ENCODE results near the gene TFG. TPM values are rescaled to one million over a fixed set of nuclear protein-coding genes. Genes with fewer than 3 reads are reported as not detected.
"Not testable (repeated sequence)": the region's sequence is repeated elsewhere in the genome, so short reads cannot be mapped to it uniquely, and the experiment has no call there.

Gene TFG
- total RNA-seq = 10 to 100 TPM; 57.8 to 61.3 TPM

DNA sequence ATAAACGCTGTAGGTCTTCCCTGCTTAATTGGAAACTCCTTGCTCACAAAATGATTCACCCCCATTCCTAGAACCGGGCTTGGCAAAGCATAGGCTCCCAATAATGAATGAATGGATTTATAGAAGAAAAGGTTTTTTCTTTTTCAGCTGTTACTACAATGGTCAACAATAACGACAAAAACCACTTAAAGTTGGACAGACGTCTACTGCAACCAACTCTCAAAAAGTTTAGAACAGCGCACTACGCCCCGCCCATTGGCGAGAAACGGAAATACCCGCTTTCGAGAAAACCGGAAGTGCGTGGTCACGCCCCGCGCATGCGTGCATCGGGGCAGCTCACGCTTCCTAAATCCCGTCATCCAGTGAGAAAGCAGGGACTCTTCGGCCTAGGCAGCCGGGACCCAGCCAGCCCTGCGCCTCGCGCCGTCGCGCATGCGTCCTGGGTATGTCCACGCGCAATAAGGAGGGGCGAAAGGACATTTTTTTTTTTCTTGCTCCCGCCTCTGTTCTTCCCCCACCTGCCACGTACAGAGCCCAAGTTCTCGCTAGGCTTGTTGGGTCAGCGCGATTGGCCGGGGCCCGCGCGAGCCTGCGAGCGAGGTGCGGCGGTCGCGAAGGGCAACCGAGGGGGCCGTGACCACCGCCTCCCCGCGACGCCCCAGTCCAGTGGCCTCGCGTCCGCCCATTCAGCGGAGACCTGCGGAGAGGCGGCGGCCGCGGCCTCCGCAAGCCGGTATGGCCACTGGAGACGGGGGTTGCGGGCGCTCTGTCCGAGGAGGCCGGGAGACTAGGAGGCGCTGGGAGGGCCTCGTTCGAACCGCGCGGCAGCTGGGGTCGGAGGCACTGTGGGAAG is at the start of gene TFG:
TSS of gene TFG (plus strand) at position 506 of the 853 bp plus-strand sequence. CDS start 4,192 bp downstream, outside the sequence.
- Mint-ChIP-seq H3K27me3 (peaks cover 7% of the 10 kb centered on the region), H3K36me3 (peaks cover 29% of the 10 kb centered on the region), H3K4me3 (peak within 1 kb of the TSS; percentile 85), H3K27ac (peak within 1 kb of the TSS; percentile 95), H3K9me3 (peaks cover 4% of the 10 kb centered on the region), H3K4me1 (peaks cover 38% of the 10 kb centered on the region)
- peak; percentile 97 for DNase-seq

DNA sequence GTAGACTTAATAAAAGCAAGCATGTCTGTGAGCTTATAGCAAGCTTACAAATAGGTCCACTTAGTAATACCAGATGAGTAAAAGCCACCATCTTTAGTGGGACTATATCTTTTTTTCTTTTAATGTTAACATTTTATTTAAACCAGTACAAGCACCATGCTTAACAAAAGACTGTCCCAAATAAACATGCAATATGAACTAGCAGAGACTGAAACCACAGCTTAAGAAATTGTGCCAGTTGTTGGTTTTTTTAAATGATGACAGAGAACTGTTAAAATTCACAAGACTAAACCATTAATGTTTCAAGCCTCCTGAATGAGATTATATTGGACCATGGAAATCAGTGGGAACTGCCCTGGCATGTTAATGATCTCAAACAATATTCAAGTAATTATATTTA is 48.0 kb upstream of the TFG start:
- not testable (repeated sequence) for H3K4me3 Mint-ChIP-seq, H3K27me3 Mint-ChIP-seq, H3K9me3 Mint-ChIP-seq, H3K27ac Mint-ChIP-seq, DNase-seq, H3K36me3 Mint-ChIP-seq
- H3K4me1 Mint-ChIP-seq = peaks cover 25% of the 10 kb centered on the region

DNA sequence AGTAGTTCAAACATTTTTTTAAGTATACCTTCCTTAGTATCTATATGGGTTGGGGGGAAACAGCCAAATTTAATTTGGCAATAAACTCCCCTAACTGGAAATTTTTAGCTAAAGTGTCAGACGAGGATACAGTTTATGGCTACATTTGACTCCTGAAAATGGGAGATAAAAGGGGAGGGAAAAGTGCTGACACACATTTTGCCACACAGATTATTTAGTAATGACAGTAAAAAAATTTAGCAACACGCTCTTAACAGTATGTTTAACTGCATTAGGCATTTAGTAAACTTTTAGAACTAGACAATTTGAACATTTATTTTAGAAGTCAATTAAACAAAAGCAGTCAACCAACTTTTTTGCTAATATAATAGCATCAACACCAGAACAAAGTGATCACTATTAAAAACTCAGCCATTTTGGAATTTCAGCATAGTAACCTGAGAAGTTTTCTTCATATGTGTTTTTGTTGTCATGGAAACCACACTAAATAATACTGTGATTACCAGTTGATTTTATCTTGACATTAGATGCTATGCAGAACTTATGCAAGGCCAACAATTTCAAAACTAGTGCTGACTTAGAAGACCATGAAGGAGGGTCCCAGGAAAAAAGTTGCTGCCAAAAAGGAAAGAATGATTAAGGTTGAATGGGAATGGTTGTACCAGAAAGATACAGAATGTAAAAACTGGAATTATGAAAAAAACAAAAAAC is 47.0 kb upstream of the TFG start:
- Mint-ChIP-seq H3K9me3 (no peaks in the 10 kb centered on the region), H3K27ac (no peak overlapping the region), H3K36me3 (no peaks in the 10 kb centered on the region), H3K27me3 (peaks cover 8% of the 10 kb centered on the region), H3K4me1 (peaks cover 25% of the 10 kb centered on the region), H3K4me3 (no peak overlapping the region)
- DNase-seq = no peak

DNA sequence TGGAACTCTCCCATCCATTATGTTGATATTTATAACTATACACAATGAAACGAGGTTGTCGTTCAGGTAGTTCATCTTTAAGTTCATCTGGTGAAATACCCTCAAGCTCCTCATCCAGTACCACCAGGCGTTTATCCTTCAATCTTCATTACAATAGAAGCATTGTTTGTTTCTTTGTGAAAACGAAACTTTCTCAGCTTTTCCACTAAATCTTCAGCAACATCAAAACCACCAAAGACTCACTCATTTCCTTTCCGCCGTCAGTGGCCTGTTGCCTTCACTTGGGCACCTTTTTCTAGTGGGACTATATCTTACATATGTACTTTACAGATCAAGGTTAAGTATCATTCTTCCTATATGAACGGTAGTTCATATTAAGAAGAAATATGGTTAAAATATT is 44.1 kb upstream of the TFG start:
- H3K27ac Mint-ChIP-seq = peak overlapping the region; percentile 59
- H3K9me3 Mint-ChIP-seq = peaks cover 6% of the 10 kb centered on the region
- H3K4me1 Mint-ChIP-seq = peaks cover 23% of the 10 kb centered on the region
- H3K27me3 Mint-ChIP-seq = peaks cover 8% of the 10 kb centered on the region
- no peak overlapping the region for H3K4me3 Mint-ChIP-seq
- H3K36me3 Mint-ChIP-seq = no peaks in the 10 kb centered on the region
- peak; percentile 38 for DNase-seq

DNA sequence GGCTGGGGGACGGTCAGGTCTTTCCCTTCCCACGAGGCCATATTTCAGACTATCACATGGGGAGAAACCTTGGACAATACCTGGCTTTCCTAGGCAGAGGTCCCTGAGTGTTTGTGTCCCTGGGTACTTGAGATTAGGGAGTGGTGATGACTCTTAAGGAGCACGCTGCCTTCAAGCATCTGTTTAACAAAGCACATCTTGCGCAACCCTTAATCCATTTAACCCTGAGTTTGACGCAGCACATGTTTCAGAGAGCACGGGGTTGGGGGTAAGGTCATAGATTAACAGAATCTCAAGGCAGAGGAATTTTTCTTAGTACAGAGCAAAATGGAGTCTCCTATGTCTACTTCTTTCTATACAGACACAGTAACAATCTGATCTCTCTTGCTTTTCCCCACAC is 42.6 kb upstream of the TFG start:
- H3K4me3 Mint-ChIP-seq, H3K36me3 Mint-ChIP-seq, H3K27me3 Mint-ChIP-seq, DNase-seq, H3K27ac Mint-ChIP-seq: not testable (repeated sequence)
- Mint-ChIP-seq H3K9me3 (peaks cover 16% of the 10 kb centered on the region), H3K4me1 (peaks cover 23% of the 10 kb centered on the region)

DNA sequence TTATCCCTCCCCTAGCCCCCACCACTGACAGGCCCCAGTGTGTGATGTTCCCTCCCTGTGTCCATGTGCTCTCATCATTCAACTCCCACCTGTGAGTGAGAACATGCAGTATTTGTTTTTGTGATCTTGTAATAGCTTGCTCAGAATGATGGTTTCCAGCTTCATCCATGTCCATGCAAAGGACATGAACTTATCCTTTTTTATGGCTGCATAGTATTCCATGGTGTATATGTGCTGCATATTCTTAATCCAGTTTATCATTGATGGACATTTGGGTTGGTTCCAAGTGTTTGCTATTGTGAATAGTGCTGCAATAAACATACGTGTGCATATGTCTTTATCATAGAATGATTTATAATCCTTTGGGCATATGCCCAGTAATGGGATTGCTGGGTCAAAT is 42.0 kb upstream of the TFG start:
- peaks cover 23% of the 10 kb centered on the region for H3K4me1 Mint-ChIP-seq
- not testable (repeated sequence) for DNase-seq, H3K4me3 Mint-ChIP-seq, H3K36me3 Mint-ChIP-seq, H3K27ac Mint-ChIP-seq, H3K27me3 Mint-ChIP-seq
- H3K9me3 Mint-ChIP-seq = peaks cover 16% of the 10 kb centered on the region

DNA sequence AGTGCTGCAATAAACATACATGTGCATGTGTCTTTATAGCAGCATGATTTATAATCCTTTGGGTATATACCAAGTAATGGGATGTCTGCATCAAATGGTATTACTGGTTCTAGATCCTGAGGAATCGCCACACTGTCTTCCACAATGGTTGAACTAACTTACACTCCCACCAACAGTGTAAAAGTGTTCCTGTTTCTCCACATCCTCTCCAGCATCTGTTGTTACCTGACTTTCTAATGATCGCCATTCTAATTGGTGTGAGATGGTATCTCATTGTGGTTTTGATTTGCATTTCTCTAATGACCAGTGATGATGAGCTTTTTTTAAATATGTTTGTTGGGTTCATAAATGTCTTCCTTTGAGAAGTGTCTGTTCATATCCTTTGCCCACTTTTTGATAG is 38.3 kb upstream of the TFG start:
- not testable (repeated sequence) for H3K27ac Mint-ChIP-seq, H3K4me1 Mint-ChIP-seq, H3K4me3 Mint-ChIP-seq, H3K36me3 Mint-ChIP-seq, H3K27me3 Mint-ChIP-seq, DNase-seq
- peaks cover 16% of the 10 kb centered on the region for H3K9me3 Mint-ChIP-seq

DNA sequence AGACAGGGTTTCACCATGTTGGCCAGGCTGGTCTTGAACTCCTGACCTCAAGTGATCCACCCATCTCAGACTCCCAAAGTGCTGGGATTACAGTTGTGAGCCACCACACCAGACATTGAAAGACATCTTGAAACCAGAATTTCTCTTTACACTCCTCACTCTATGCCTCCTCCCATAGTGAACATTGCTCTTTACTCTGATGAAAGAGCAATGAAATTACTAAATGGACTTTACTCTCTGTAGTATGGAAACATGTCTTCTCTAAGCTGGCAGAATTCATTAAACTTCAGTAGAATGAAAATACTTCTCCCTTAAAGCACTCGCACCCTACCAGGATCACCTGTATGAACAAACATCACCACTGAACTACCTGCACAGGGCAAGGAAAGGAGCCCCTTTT is 27.8 kb upstream of the TFG start:
- Mint-ChIP-seq H3K4me1 (no peaks in the 10 kb centered on the region), H3K27ac (no peak overlapping the region), H3K27me3 (peaks cover 12% of the 10 kb centered on the region), H3K9me3 (peaks cover 3% of the 10 kb centered on the region), H3K36me3 (no peaks in the 10 kb centered on the region), H3K4me3 (no peak overlapping the region)
- DNase-seq = no peak

DNA sequence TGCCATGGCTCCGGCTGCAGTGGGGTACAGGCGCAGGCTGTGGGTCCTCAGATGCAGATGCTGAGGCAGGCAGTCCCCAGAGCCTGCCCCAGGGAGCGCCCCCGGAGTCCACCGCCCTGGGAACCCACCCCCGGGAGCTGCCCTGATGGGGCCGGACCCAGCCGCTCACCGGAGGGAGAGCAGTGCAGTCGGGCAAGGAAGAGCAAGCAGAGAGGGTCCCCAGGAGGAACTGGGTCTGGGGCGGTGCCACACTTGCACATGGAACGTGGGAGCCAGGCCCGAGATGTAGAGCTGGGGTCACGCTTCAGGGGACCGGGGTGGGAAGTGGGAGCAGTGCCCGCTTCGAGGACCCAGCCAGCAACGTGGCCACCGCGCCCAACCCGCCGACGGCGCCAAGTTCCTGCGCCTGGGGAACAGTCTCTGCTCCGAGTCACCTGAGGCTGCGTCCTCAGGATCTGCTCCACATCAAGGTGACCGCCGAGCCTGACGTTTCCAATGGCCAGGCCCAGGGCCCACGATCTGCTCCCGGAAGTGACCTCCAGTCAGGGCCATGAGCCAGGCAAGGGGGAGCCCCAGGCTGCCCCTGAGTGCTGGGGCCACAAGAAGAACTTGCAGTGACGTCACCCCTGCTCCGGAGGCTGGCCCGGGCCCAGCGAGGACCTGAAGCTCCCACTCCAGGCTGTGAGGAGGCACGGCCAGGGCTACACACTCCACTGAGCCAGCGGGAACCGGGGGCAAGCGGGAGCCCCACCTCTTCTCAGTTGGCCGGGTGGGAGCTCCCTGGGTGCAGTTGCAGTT is 27.0 kb upstream of the TFG start:
- Mint-ChIP-seq H3K4me3 (no peak overlapping the region), H3K9me3 (peaks cover 3% of the 10 kb centered on the region)

DNA sequence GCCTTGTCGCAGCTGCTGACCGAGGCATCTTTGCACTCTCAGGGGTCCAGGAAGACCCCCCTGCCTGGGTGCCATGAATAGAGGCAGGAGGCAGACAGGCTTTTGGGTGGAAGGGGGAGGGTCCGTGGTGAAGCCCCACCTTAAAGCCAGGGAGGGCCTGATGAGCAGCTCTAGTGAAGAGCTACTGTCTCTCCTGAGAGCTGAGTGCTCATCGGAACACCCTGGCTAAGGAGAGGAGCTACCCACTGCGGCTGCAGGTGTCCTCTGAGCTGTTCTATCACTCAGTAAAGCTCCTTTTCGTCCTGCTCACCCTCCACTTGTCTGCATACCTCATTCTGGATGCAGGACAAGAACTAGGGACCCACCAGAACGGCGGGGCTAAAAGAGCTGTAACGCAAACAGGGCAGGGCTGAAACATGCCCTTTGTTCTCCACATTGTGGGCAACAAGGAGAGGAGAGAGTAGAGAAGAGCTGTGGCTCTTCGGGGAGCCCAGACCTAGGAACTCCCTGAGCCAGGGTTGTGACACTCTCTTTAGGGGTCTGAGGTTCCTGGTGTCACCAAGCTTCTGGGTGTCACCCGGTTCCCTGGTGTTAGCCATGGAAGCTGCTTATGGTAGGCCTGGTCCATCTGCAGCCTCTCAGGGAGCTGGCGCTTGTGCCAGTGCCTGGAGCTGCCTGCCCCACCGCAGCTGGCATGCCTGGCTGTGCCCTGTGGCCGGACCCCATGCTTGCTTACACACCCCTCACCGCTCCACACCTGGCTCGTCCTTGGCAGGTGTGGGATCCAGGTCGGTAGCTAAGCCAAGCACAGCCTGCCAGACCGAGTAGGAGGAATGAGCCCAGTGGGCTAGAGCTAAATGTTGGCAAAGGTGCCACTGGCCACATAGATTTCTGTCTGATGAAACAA is 26.2 kb upstream of the TFG start:
- Mint-ChIP-seq H3K27ac (no peak overlapping the region), H3K4me1 (no peaks in the 10 kb centered on the region), H3K4me3 (no peak overlapping the region), H3K36me3 (no peaks in the 10 kb centered on the region), H3K27me3 (peaks cover 7% of the 10 kb centered on the region), H3K9me3 (peaks cover 2% of the 10 kb centered on the region)
- no peak for DNase-seq

More for the DNA sequence above, 27.0 kb upstream of the TFG start:
- H3K36me3 Mint-ChIP-seq = no peaks in the 10 kb centered on the region
- no peak overlapping the region for H3K27ac Mint-ChIP-seq
- no peak for DNase-seq
- H3K27me3 Mint-ChIP-seq = peaks cover 7% of the 10 kb centered on the region
- H3K4me1 Mint-ChIP-seq = no peaks in the 10 kb centered on the region

DNA sequence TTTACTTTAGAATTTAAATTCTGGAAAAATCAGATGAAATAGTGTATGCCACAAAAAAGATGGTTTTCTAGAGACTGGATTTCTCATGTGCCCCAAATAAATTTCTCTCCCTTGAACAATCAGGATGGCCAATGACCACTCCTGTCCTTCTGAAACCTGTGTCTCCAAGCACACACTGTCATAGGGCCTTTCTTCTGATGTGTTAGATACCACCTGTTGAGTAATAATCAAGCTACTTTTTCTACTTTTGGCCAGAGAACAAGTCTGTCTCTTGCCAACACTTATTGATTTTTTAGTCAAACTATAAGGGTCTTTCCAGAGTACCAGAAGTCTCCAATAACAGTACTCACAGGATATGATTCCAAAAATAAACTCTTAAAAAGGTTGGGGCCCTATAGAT is 16.1 kb upstream of the TFG start:
- no peak overlapping the region for H3K4me3 Mint-ChIP-seq

DNA sequence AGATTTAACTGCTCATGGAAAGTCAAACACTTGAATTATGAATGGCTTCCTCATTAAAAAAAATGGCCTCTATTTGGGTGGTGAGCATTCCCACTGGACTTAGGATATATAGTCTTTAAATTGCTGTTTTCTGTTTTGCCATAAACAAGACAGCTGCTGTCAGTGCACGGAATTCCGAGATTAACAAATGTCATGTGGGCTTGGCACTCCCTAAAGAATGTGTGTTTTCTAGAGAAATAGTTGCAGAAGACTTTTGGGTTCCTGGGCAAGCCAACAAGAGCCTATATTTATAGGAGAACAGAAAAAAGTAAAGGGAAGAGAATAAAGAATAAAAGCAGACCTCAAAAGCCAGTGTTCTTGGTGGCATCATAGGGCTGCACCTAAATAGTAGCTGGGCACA is 13.6 kb upstream of the TFG start:
- Mint-ChIP-seq H3K9me3 (no peaks in the 10 kb centered on the region), H3K27me3 (peaks cover 40% of the 10 kb centered on the region), H3K36me3 (no peaks in the 10 kb centered on the region), H3K4me3 (no peak overlapping the region), H3K27ac (no peak overlapping the region), H3K4me1 (no peaks in the 10 kb centered on the region)
- no peak for DNase-seq

More for the DNA sequence above, 16.1 kb upstream of the TFG start:
- no peak overlapping the region for H3K27ac Mint-ChIP-seq
- no peaks in the 10 kb centered on the region for H3K9me3 Mint-ChIP-seq
- H3K27me3 Mint-ChIP-seq = peaks cover 36% of the 10 kb centered on the region
- H3K36me3 Mint-ChIP-seq = no peaks in the 10 kb centered on the region
- H3K4me1 Mint-ChIP-seq = no peaks in the 10 kb centered on the region
- DNase-seq = no peak

DNA sequence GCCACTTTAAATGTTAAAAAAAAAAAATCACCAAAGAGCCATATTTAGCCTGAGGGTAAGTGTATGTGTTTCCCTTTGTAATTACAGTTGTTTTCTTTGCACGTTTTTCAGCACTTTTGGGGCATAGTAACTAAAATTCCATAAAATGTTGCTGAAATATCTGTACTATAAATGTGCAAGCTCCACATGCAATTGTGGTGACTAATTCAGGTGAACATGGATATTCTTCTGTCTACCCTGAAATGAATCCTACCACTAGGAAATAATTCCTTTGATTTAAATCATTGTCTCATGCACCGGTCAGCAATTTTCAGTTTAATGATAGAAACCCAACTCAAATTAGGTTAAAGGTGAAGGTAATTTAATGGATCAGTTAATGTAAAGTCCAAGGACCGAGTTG is 13.1 kb upstream of the TFG start:
- H3K27me3 Mint-ChIP-seq = peaks cover 40% of the 10 kb centered on the region
- H3K36me3 Mint-ChIP-seq = no peaks in the 10 kb centered on the region
- no peaks in the 10 kb centered on the region for H3K4me1 Mint-ChIP-seq
- H3K27ac Mint-ChIP-seq = no peak overlapping the region
- H3K4me3 Mint-ChIP-seq = no peak overlapping the region
- DNase-seq = no peak
- H3K9me3 Mint-ChIP-seq = no peaks in the 10 kb centered on the region

DNA sequence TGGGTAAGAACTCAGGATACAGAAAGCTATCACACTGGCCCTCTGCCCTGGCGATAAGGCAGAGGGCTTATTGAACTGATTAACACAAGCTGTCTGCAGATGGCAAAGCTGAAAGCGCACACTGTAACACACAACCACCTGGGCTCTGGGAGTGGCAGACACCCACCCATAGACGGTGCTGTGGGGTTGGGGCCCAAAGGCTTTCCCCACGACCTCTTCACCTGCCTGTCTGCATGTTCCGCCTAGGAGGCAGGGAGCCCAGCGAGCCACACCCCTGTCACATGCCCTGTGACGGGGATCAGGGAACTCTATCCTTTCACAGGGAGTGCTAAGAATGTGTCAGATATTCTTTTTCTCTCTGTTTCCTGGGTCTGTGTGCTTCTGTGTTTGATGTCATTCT is 12.1 kb upstream of the TFG start:
- Mint-ChIP-seq H3K4me1 (no peaks in the 10 kb centered on the region), H3K27me3 (peaks cover 39% of the 10 kb centered on the region), H3K4me3 (no peak overlapping the region), H3K36me3 (no peaks in the 10 kb centered on the region), H3K27ac (no peak overlapping the region), H3K9me3 (no peaks in the 10 kb centered on the region)
- DNase-seq = no peak

All from activated naive CD8-positive, alpha-beta T cell treated with anti-CD3 and anti-CD28 coated beads for 36 hours (primary cell).